GM23248 (cell line): ENCODE results near the gene BAIAP2.

Source experiments
- EZH2 ChIP-seq: fragments of 200-600 bp; sonication (generic); IDR thresholded peaks from 2 replicates; pipeline ENCODE4 v1.6.1; 2018; ENCODE audit warnings: antibody characterized with exemption, mild to moderate bottlenecking; ENCODE audit not compliant: insufficient read depth, poor library complexity, severe bottlenecking
- EZH2phosphoT487 ChIP-seq: fragments of 200-600 bp; sonication (generic); IDR thresholded peaks from 2 replicates; pipeline ENCODE4 v1.6.1; 2018; ENCODE audit warnings: antibody characterized with exemption, moderate library complexity, mild to moderate bottlenecking, low read depth; ENCODE audit not compliant: insufficient read depth

DNA sequence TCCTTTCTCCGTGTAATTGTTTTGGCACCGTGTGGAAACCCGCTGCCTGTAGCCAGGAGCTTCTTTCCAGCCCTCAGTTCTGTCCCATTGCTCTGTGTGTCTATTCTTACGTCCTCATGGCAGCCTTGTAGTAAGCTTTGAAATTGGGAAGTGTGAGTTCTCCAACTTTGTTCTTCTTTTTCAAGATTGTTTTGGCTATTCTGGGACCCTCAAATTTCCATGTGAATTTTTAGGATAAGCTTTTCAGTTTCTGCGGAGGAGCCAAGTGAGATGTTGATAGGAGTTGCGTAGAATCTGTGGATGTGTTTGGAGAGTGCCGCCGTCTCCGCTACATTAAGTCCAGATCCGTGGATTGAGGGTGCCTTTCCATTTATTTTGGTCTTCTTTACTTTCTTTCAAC, 28.1 kb upstream of the BAIAP2 start:
- no peak for TF ChIP-seq EZH2phosphoT487
- no peak for TF ChIP-seq EZH2
